NOMO-1 (cell line): Measurements from ENCODE around the gene ECT2L.

Experiments
- DNase-seq, 2 experiments: peaks; one replicate each; lab custom pipeline; 2025; ENCODE audit not compliant: unreplicated experiment in 2 of 2; lab: John Stamatoyannopoulos, UW

The ECT2L gene

GRCh38 chr6:138857775-138858174 is 61.9 kb downstream of the ECT2L start:
- DNase-seq: no peak

GRCh38 chr6:138862456-138862855 is 66.6 kb downstream of the ECT2L start:
- DNase-seq: no peak

- DNase-seq: peak; percentile 28 to 58
Measured at GRCh38 chr6:138863321-138863720, 67.4 kb downstream of the ECT2L start.

- DNase-seq: no peak
Measured at GRCh38 chr6:138864343-138864890, 68.5 kb downstream of the ECT2L start.

- no peak for DNase-seq
Measured at GRCh38 chr6:138865480-138866109, 69.7 kb downstream of the ECT2L start.

GRCh38 chr6:138868181-138868580 is 72.3 kb downstream of the ECT2L start:
- no peak for DNase-seq

GRCh38 chr6:138869398-138869797 is 73.5 kb downstream of the ECT2L start:
- no peak for DNase-seq

- no peak for DNase-seq
Measured at GRCh38 chr6:138873191-138873590, 77.3 kb downstream of the ECT2L start.

- no peak for DNase-seq
Measured at GRCh38 chr6:138882369-138883017, 86.6 kb downstream of the ECT2L start.

- no peak for DNase-seq
Measured at GRCh38 chr6:138885156-138885819, 89.4 kb downstream of the ECT2L start.

GRCh38 chr6:138891255-138891986 is 95.5 kb downstream of the ECT2L start:
- DNase-seq: no peak

- no peak for DNase-seq
Measured at GRCh38 chr6:138896104-138896756, 100.3 kb downstream of the ECT2L start.

- DNase-seq: no peak
Measured at GRCh38 chr6:138897031-138897430, 101.1 kb downstream of the ECT2L start.

GRCh38 chr6:138907167-138907566 is 111.3 kb downstream of the ECT2L start:
- DNase-seq: no peak

- no peak for DNase-seq
Measured at GRCh38 chr6:138909511-138909910, 113.6 kb downstream of the ECT2L start.

GRCh38 chr6:138909975-138910374 is 114.1 kb downstream of the ECT2L start:
- DNase-seq: no peak

- DNase-seq: no peak
Measured at GRCh38 chr6:138912308-138912707, 116.4 kb downstream of the ECT2L start.

GRCh38 chr6:138914701-138915100 is 118.8 kb downstream of the ECT2L start:
- DNase-seq: no peak

GRCh38 chr6:138920906-138921305 is 125.0 kb downstream of the ECT2L start:
- DNase-seq: no peak

GRCh38 chr6:138923561-138923960 is 127.7 kb downstream of the ECT2L start:
- DNase-seq: no peak

GRCh38 chr6:138925806-138926205 is 129.9 kb downstream of the ECT2L start:
- DNase-seq: no peak
